CD1c-positive myeloid dendritic cell (primary cell): ENCODE results near the gene CHAMP1.
"Not testable (repeated sequence)": the region's sequence is repeated elsewhere in the genome, so short reads cannot be mapped to it uniquely, and the experiment has no call there.

Experiments
- DNase-seq: peaks from one replicate; pipeline ENCODE4 v3.0.0-alpha.2; 2016; ENCODE audit errors: extremely low spot score

The CHAMP1 gene

DNA sequence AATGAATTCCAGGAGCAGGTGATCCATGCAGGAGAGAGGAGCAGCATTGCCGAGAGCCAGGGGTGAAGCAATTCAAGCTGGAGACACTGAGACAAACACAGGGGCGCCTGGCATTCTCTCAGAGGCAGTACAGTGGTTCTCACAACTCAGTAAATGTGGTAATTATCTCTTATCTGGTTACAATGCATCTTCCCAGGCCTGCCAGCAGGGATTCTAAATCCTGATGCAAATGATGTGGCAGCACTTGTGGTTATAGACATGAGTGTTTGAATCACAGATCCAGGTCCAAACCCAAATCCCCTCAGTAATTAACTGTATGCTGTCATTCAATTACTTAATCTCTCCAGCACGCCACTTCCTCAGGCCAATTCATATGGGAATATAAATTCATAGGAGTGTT, 19.6 kb downstream of the CHAMP1 start:
- not testable (repeated sequence) for DNase-seq

DNA sequence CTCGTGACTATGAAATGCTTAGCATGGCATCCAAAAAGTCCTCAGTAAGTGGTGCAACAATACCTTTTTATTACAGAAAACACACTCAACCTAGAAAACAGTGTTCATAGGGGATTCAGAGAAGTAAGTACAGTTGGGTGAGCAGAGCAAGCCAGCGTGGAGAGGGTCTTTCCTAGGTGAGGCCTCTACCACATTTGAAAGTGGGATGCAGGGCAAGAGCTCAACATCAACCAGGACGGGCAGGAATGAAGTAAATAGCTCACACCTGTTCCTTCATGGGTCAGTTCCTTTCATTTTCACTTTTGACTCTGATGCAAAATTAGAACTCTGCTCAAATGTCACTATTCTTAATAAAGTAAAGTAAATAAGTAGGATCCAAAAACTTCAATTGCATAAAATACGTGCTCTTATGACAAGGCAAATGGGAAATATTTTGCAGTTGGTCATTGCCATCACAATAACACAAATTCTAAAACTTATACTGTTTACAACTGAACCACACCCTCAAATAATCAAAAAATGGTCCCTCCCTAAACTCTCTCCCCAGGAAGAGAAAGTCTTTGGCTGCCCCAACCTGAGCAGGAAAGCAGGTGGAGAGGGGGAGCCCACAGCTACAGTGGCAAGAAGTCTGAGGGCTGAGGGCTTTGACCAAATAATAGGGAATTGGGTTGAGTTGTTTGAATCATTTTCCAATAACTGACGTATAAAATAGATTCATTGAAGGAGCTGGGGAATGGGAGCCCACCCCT, 20.2 kb downstream of the CHAMP1 start:
- DNase-seq, result no peak

DNA sequence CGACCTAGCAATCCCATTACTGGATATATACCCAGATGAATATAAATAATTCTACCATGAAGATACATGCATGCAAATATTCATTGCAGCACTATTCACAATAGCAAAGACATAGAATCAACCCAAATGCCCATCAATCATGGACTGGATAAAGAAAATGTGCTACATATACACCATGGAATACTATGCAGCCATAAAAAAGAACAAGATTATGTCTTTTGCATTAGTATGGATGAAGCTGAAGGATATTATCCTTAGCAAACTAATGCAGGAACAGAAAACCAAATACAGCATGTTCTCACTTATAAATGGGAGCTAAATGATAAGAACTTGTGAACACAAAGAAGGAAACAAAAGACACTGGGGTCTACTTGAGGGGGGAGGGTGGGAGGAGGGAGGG, 22.2 kb downstream of the CHAMP1 start:
- DNase-seq, result not testable (repeated sequence)

DNA sequence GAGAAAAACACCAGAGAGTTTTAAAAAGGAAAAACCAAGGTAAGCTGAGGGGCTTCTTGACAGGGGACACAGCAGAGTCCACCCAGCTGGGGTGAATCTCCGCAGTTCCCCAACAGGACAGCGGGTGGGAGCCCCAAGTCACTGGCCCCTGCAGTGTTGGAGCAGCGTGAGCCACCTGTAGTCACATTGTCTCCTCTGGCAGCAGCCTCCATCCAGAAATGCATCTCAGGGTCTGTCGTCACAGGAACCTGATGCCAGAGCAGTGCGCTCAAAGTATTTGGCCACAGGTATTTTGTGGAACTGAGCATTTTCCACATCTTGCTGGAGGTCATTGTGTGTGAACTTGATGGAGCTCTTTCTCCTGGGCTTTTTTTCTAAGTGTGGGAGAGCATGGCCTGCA, 24.7 kb downstream of the CHAMP1 start:
- no peak for DNase-seq

DNA sequence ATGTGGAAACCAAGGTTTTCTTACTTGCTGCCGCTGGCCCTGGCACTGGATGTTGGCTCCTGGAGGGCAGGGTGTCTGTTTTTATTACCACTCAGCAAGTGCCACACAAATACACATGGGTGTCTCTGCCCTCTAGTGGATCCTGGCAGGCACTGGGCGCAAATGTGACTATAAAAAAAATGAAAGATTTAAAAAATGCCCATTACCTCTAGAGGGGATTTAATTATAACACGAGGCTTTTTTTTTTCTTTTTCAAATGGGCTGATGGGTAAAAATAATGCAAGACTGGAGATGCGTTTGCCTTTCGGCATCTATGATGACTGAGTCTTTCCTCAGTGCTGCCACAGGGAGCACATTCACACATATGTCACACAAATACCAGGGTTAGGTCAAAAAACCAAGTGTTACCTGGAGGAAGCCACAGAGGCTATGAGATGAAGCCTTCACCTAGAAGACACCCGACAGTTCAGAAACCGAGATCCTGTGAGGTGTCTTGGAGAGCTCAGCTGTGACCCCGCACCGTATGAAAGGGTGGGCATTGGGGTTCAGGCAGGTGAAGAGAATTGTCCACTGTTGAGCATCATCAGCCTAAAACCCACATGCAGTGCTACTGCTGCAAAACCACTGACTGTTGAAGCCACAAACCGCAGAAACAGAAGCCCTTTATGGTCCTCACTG, 25.7 kb downstream of the CHAMP1 start:
- peak; percentile 47 for DNase-seq

DNA sequence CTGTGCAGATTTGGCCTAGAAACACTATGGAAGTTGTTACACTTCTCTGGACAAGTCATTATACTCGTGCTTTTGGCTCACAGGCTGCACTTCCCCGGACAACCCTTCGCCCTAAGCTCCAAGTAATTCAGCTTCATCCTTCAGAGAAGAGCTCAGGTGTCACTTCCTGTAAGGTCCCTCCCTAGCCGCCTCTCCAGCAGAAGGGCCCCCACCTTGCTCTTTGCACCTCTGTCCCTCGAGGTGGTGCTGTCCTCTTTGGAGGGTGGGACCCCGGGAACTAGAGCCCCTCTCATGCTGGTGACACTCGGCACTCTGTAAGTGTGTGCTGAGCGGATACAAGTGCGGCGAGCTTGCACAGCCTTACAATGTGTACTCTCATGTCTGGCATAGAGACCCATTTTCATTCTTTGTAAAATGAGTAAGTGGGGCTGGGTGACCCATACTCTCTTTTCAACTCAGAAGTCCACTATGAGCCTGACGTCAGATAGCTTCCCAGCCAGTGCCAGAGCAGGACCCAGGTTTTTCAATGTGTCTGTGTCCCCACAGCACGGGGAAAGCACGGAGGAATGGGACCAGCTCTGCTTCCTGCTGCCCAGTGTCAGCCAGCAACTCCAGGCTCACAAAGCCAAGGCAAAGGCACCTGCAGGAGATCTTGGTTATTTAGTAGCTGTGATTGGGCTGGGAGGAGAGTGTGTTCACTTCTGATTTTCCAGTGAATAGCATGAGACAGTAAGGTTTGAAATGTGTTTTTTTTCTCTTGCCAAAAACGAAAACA, 26.9 kb downstream of the CHAMP1 start:
- DNase-seq, result no peak

DNA sequence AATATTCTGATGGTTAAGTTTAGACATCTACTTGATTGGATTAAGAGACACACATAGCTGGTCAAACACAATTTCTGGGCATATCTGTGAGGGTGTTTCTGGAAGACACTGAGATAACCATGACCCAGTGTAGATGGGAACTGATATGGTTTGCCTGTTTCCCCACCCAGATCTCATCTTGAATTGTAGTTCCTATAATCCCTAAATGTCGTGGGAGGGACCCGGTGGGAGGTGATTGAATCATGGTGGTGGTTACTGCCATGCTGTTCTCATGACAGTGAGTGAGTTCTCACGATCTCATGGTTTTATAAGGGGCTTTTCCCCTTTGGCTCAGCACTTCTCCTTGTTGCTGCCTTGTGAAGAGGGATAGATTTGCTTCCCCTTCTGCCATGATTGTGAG, 33.0 kb downstream of the CHAMP1 start:
- DNase-seq, result peak; percentile 62

DNA sequence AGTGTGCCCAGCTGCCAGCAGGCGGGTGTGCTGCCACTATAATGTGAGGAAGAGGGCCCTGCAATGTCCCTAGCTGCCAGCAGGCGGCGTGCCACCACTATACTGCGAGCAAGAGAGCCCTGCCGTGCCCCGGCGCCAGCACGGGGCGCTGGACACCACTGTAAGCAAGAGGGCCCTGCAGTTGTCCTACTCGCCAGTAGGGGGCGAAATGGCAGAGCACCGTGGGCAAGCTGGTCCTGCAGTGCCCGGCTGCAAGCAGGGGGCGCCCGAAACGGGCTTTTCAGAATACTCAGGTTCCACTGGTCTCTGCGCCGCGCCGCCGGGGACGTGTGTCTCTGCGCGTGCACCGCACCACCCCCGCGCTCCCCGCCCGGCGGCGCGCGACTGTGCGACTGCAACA, 38.5 kb downstream of the CHAMP1 start:
- peak; percentile 38 for DNase-seq

DNA sequence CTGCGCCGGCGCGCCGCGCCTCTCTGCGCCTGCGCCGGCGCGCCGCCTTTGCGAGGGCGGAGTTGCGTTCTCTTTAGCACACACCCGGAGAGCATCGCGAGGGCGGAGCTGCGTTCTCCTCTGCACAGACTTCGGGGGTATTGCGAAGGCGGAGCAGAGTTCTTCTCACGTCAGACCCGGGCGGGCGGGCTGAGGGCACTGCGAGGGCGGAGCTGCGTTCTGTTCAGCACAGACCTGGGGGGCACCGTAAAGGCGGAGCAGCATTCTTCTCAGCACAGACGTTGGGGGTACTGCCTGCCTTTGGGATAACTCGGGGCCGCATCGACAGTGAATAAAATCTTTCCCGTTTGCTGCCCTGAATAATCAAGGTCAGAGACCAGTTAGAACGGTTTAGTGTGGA, 39.1 kb downstream of the CHAMP1 start:
- DNase-seq, result not testable (repeated sequence)
